Mucosa of descending colon (tissue), 3 donors: ENCODE data around the gene MSX2. TPM values are rescaled to one million over a fixed set of nuclear protein-coding genes. Genes with fewer than 3 reads are reported as not detected.
"Not testable (repeated sequence)": the region's sequence is repeated elsewhere in the genome, so short reads cannot be mapped to it uniquely, and the experiment has no call there.

Experiments used
- ATAC-seq: fragments of 200-7000 bp; cut with Tn5 transposase; one replicate; pipeline ENCODE4 v1.9.1; 2020; ENCODE audit warnings: mild to moderate bottlenecking, moderate library complexity
- DNase-seq, 3 donors: peaks; one replicate each; pipeline ENCODE4 v3.0.0-alpha.2; 2020
- H3K36me3 ChIP-seq: fragments of 200-600 bp; one replicate; pipeline ENCODE4 v1.8.0; 2021; ENCODE audit warnings: low read depth, mild to moderate bottlenecking
- H3K4me1 ChIP-seq: fragments of 200-600 bp; one replicate; pipeline ENCODE4 v1.8.0; 2021; ENCODE audit warnings: low read depth, mild to moderate bottlenecking
- H3K4me3 ChIP-seq: fragments of 200-600 bp; one replicate; pipeline ENCODE4 v1.8.0; 2021; ENCODE audit warnings: mild to moderate bottlenecking
- H3K9me3 ChIP-seq: fragments of 200-600 bp; one replicate; pipeline ENCODE4 v1.8.0; 2021; ENCODE audit warnings: mild to moderate bottlenecking
- CTCF ChIP-seq: fragments of 200-600 bp; IDR thresholded peaks from one replicate; pipeline ENCODE4 v1.8.0; 2022; ENCODE audit warnings: antibody characterized with exemption, mild to moderate bottlenecking
- intact Hi-C, 2 donors: fragments of 100-400 bp; cut with DNase I in 1 of 2; cut with micrococcal nuclease in 1 of 2; formaldehyde crosslinking; loops; one replicate each; pipeline versions ENCODE4 v1.11.0 to v1.11.1; 2022; cut with DNase I, micrococcal nuclease
- total RNA-seq, 3 donors: library from RNA; stranded (reverse); fragmentation: NEBNext Ultra II Directional in 2 of 3; extraction: Animal tissue kit (Norgen Biotek cat#: 25700) in 2 of 3; gene quantifications; one replicate each; pipeline versions ENCODE4 v1.2.1 to v1.2.4, GENCODE V29; 2021 to 2023
- donor health status: DM: no; HTN: no; CAD: no; lungs with moderate emphysema.
- donor health status: DM: no; HTN: no; CAD: no.
- donor health status: DM: no; HTN: yes; CAD: no.

Gene MSX2
- total RNA-seq, 3 donors from 2014 or later: 0.17 to 0.66 (median 0.31) TPM

GRCh38 chr5:174755106-174755505 is 30.7 kb downstream of the MSX2 start:
- no peak overlapping the region for H3K4me3 ChIP-seq
- no peak for ATAC-seq
- intact Hi-C loops: no loop called here
- TF ChIP-seq CTCF: no peak
- no peaks in the 10 kb centered on the region for H3K4me1 ChIP-seq
- H3K36me3 ChIP-seq: no peaks in the 10 kb centered on the region
- no peak for DNase-seq
- H3K9me3 ChIP-seq: no peaks in the 10 kb centered on the region

GRCh38 chr5:174759091-174759490 is 34.7 kb downstream of the MSX2 start:
- H3K4me1 ChIP-seq: no peaks in the 10 kb centered on the region
- ATAC-seq: no peak
- no peak for DNase-seq
- H3K36me3 ChIP-seq: no peaks in the 10 kb centered on the region
- H3K9me3 ChIP-seq: no peaks in the 10 kb centered on the region
- no peak for TF ChIP-seq CTCF
- no peak overlapping the region for H3K4me3 ChIP-seq
- intact Hi-C loops: no loop called here

- Histone ChIP-seq H3K4me1 (no peaks in the 10 kb centered on the region), H3K9me3 (no peaks in the 10 kb centered on the region)
Observed at GRCh38 chr5:174760721-174761120, 36.3 kb downstream of the MSX2 start.

GRCh38 chr5:174761341-174761740 is 37.0 kb downstream of the MSX2 start:
- not testable (repeated sequence) for ATAC-seq

More at GRCh38 chr5:174760721-174761120, 36.3 kb downstream of the MSX2 start:
- intact Hi-C loops: no loop called here
- ATAC-seq (no peak), DNase-seq (no peak)
- Histone ChIP-seq H3K36me3 (no peaks in the 10 kb centered on the region), H3K4me3 (no peak overlapping the region)
- TF ChIP-seq CTCF: no peak

GRCh38 chr5:174764309-174764708 is 39.9 kb downstream of the MSX2 start:
- H3K4me1 ChIP-seq: no peaks in the 10 kb centered on the region
- H3K36me3 ChIP-seq: no peaks in the 10 kb centered on the region
- intact Hi-C loops: no loop called here
- H3K4me3 ChIP-seq: no peak overlapping the region
- no peak for ATAC-seq
- no peaks in the 10 kb centered on the region for H3K9me3 ChIP-seq
- DNase-seq: no peak
- no peak for TF ChIP-seq CTCF

More at GRCh38 chr5:174761341-174761740, 37.0 kb downstream of the MSX2 start:
- H3K36me3 ChIP-seq, H3K4me1 ChIP-seq, H3K9me3 ChIP-seq, intact Hi-C loops, H3K4me3 ChIP-seq, DNase-seq: not testable (repeated sequence)

GRCh38 chr5:174765540-174765939 is 41.2 kb downstream of the MSX2 start:
- DNase-seq (no peak), ATAC-seq (no peak)
- Histone ChIP-seq H3K36me3 (no peaks in the 10 kb centered on the region), H3K4me1 (no peaks in the 10 kb centered on the region), H3K4me3 (no peak overlapping the region), H3K9me3 (no peaks in the 10 kb centered on the region)
- TF ChIP-seq CTCF: no peak
- intact Hi-C loops: no loop called here
